Chondrocyte (in vitro differentiated cells): Measurements from ENCODE around the gene USP28. TPM values are rescaled to one million over a fixed set of nuclear protein-coding genes. Genes with fewer than 3 reads are reported as not detected.

Source experiments
- DNase-seq: peaks from one replicate; pipeline ENCODE4 v3.0.0; 2021; ENCODE audit warnings: mixed read lengths, low spot score
- H3K27ac Mint-ChIP-seq: one replicate; pipeline ENCODE4 v1.8.0; 2021; ENCODE audit warnings: mild to moderate bottlenecking, moderate library complexity, mixed read lengths; ENCODE audit not compliant: unreplicated experiment
- H3K27me3 Mint-ChIP-seq: 2 replicates; pipeline ENCODE4 v1.8.0; 2021; ENCODE audit warnings: low read depth, mixed read lengths
- H3K36me3 Mint-ChIP-seq: 2 replicates; pipeline ENCODE4 v1.8.0; 2021; ENCODE audit warnings: low read depth, mixed read lengths
- H3K4me1 Mint-ChIP-seq: 2 replicates; pipeline ENCODE4 v1.8.0; 2021; ENCODE audit warnings: low read depth, mild to moderate bottlenecking, mixed read lengths
- H3K4me3 Mint-ChIP-seq: one replicate; pipeline ENCODE4 v1.8.0; 2021; ENCODE audit warnings: mild to moderate bottlenecking, moderate library complexity, mixed read lengths; ENCODE audit not compliant: unreplicated experiment
- H3K9me3 Mint-ChIP-seq: 2 replicates; pipeline ENCODE4 v1.8.0; 2021; ENCODE audit warnings: low read depth, mixed read lengths
- CTCF ChIP-seq: fragments of 200-600 bp; sonication (generic); IDR thresholded peaks from 2 replicates; pipeline ENCODE4 v1.5.0; 2021; ENCODE audit warnings: antibody characterized with exemption, mild to moderate bottlenecking, moderate library complexity
- total RNA-seq: library from RNA; stranded (reverse); gene quantifications from 3 replicates; pipeline ENCODE4 v1.2.1, GENCODE V29; 2021

The USP28 gene
- total RNA-seq, 1 donor from 2014 or later, result 34.1 TPM

DNA sequence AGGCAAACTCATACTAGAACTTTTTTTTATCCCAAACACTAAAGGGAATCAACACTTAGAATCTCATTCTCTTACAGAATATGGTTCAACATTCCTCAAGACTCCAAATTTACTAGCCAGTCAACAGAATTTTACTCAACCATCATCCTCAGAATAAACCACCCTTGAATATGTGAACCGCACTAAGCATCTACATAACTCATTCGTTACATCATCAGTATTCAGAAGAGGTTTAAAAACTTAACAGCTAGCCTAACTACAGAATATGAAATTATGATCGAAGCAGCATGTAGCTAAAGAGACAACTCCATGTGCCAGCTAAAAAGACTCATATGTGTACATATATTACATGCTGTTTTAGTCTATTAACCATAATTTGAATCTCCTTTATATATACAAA lies 47.9 kb downstream of the USP28 start:
- Mint-ChIP-seq H3K27ac (no peak overlapping the region), H3K36me3 (peaks cover 28% of the 10 kb centered on the region), H3K4me3 (no peak overlapping the region), H3K27me3 (no peaks in the 10 kb centered on the region), H3K9me3 (peaks cover 11% of the 10 kb centered on the region), H3K4me1 (peaks cover 9% of the 10 kb centered on the region)
- no peak for DNase-seq
- no peak for TF ChIP-seq CTCF

DNA sequence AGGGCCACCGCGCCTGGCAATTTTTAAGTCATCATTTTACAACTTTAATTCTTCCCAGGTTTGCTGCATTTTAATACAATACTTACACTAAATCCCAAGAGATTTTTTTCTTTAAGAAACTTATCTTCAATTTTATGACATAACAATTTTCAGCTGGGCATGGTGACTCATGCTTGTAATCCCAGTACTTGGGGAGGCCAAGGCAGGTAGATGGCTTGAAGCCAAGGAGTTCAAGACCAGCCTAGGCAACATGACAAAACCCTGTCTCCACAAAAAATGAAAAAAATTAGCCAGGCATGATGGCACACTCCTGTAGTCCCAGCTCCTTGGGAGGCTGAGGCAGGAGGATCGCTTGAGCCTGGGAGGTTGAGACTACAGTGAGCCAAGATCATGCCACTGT lies 56.9 kb downstream of the USP28 start:
- Mint-ChIP-seq H3K36me3 (peaks cover 25% of the 10 kb centered on the region), H3K4me1 (peaks cover 8% of the 10 kb centered on the region), H3K4me3 (no peak overlapping the region), H3K27ac (no peak overlapping the region), H3K27me3 (no peaks in the 10 kb centered on the region), H3K9me3 (no peaks in the 10 kb centered on the region)
- no peak for DNase-seq
- TF ChIP-seq CTCF, result no peak

DNA sequence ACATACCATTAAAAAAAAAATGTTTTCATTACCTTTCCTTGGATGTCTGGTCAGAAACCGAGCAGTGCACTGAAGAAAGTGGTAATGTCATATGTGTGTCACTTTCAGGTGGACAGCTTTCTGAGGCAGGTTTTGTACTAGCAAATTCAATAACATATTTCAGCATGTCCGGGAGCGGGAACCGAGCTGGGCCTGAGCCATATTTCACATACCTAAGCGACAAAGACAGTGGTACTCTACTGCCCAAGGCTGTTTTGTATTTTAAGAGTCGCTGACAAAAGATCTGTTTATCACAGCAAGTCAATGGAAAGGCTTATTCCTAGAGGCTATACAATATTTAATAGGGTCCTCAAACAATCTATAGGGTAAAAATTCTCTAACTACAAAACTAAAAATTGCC lies 57.7 kb downstream of the USP28 start:
- no peak for DNase-seq
- Mint-ChIP-seq H3K9me3 (no peaks in the 10 kb centered on the region), H3K27me3 (no peaks in the 10 kb centered on the region), H3K27ac (no peak overlapping the region), H3K4me3 (no peak overlapping the region), H3K36me3 (peaks cover 20% of the 10 kb centered on the region), H3K4me1 (peaks cover 11% of the 10 kb centered on the region)
- TF ChIP-seq CTCF, result no peak

GRCh38 chr11:113817162-113817561 lies 58.2 kb downstream of the USP28 start:
- Mint-ChIP-seq H3K4me1 (peaks cover 14% of the 10 kb centered on the region), H3K36me3 (peaks cover 21% of the 10 kb centered on the region), H3K27me3 (no peaks in the 10 kb centered on the region), H3K27ac (no peak overlapping the region), H3K4me3 (no peak overlapping the region), H3K9me3 (no peaks in the 10 kb centered on the region)
- TF ChIP-seq CTCF, result no peak
- DNase-seq, result no peak

DNA sequence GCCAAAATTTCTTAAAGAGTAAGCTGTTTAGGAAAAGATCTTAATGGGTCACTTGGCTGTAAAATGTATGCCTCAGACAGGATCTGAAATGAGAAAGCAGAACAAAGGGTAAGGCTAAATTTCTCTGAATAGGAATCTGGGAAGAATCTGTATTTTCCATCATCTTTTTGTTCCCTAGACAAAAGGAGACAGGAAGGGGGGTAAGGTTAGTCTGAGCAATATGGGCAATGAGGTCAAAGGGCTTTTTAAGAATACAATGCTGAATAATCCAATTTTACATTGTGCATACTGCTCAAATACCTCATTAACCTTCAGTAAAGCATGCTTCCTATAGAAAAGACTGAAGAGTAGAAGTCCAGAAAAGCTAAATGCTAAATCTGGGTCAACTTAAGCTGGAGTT lies 61.2 kb downstream of the USP28 start:
- H3K27ac Mint-ChIP-seq, result no peak overlapping the region
- no peak for DNase-seq
- peaks cover 16% of the 10 kb centered on the region for H3K36me3 Mint-ChIP-seq
- TF ChIP-seq CTCF, result no peak
- peaks cover 14% of the 10 kb centered on the region for H3K4me1 Mint-ChIP-seq
- H3K4me3 Mint-ChIP-seq, result no peak overlapping the region
- no peaks in the 10 kb centered on the region for H3K9me3 Mint-ChIP-seq
- H3K27me3 Mint-ChIP-seq, result no peaks in the 10 kb centered on the region
